K562 (cell line): Measurements from ENCODE around the gene CD48. TPM values are rescaled to one million over a fixed set of nuclear protein-coding genes. Genes with fewer than 3 reads are reported as not detected.

ENCODE experiments used
- CHAMP1 ChIP-seq: fragments of 450-650 bp; IDR thresholded peaks from 2 replicates; pipeline ENCODE4 v1.6.1; 2016; ENCODE audit warnings: mild to moderate bottlenecking
- CTCF ChIP-seq, 3 experiments: IDR thresholded peaks in 2 of 3; conservative IDR thresholded peaks in 1 of 3; 2 replicates each; pipeline ENCODE4 v1.5.1; 2011 to 2012; ENCODE audit warnings: low read length in 3 of 3, mild to moderate bottlenecking in 3 of 3, control low read depth in 2 of 3, improper control_type of control experiment in 1 of 3, inconsistent platforms in 1 of 3, low read depth in 1 of 3, mixed read lengths in 1 of 3, moderate library complexity in 1 of 3; ENCODE audit not compliant: insufficient read depth in 2 of 3
- ZNF280B ChIP-seq: fragments of 250-450 bp; sonication (Bioruptor Pico); IDR thresholded peaks from 2 replicates; pipeline ENCODE4 v1.5.1; 2021; ENCODE audit warnings: mild to moderate bottlenecking
- ZNF512 ChIP-seq: IDR thresholded peaks from 2 replicates; pipeline ENCODE4 v1.6.1; 2016; ENCODE audit warnings: missing genetic modification characterization, missing compliant biosample characterization
- polyA plus RNA-seq, 8 experiments: library from polyadenylated mRNA; depleted of rRNA in 4 of 8; stranded (reverse) in 5 of 8; unstranded in 3 of 8; fragments of >200 nt; fragmentation: Nextera tagmentation in 2 of 8; fragmentation: Illumina TruSeq in 1 of 8; extraction: Ambion mirVana in 2 of 8; extraction: Trizol in 1 of 8; gene quantifications; 2 replicates each; pipeline versions ENCODE4 v1.2.1 to v1.2.3, GENCODE V29; 2011 to 2014; ENCODE audit warnings: inconsistent platforms in 1 of 8, missing spikeins in 1 of 8
- total RNA-seq, 7 experiments: library from RNA; depleted of rRNA in 6 of 7; stranded (reverse); fragments of >200 nt in 6 of 7; fragmentation: Illumina TruSeq in 2 of 7; extraction: Trizol in 2 of 7; gene quantifications; 2 replicates each; pipeline versions ENCODE4 v1.2.1 to v1.2.3, GENCODE V29; 2011 to 2021; ENCODE audit warnings: low replicate concordance in 1 of 7

Gene CD48
- total and polyA plus RNA-seq, 9 of the 15 experiments (the other 6 are each of a cell fraction or from before 2014, with no cell fraction given): 0.10 to 0.42 (median 0.29) TPM; not detected in 3

GRCh38 chr1:160667896-160668295 lies 43.7 kb downstream of the CD48 start (continued):
- TF ChIP-seq CTCF (IDR thresholded peaks at IDR 0.05 in 2 of 3, conservative IDR thresholded peaks at IDR 0.05 in 1 of 3; ENCODE audit: insufficient read depth in 2 of 3, low read depth in 1 of 3, low read length in 3 of 3) (no peak), ZNF512 (tag) (peak; percentile 73), ZNF280B (no peak), CHAMP1 (no peak)
